MM.1S (cell line): ENCODE measurements around the gene GLIS2.

ENCODE experiments used
- DNase-seq: peaks from one replicate; pipeline ENCODE4 v3.0.0-alpha.2; 2015
- H2AFZ ChIP-seq: fragments of 300-600 bp; sonication (generic); 2 replicates; pipeline ENCODE4 v1.6.0; 2016; ENCODE audit warnings: antibody characterized with exemption, low read length
- H3F3A ChIP-seq: fragments of 300-600 bp; sonication (generic); 2 replicates; pipeline ENCODE4 v1.6.1; 2016; ENCODE audit warnings: mild to moderate bottlenecking, antibody characterized with exemption, low read length, moderate library complexity, mixed read lengths; ENCODE audit not compliant: insufficient read depth
- H3K27ac ChIP-seq: fragments of 300-600 bp; sonication (generic); 2 replicates; pipeline ENCODE4 v1.5.1; 2016; ENCODE audit warnings: mild to moderate bottlenecking, low read length
- H3K27me3 ChIP-seq: fragments of 300-600 bp; sonication (generic); replicated peaks from 2 replicates; pipeline ENCODE4 v1.6.0; 2016; ENCODE audit warnings: low read length; ENCODE audit not compliant: insufficient read depth
- H3K36me3 ChIP-seq: fragments of 300-600 bp; sonication (generic); replicated peaks from 2 replicates; pipeline ENCODE4 v1.6.1; 2016; ENCODE audit warnings: mild to moderate bottlenecking, low read length, mixed read lengths; ENCODE audit not compliant: insufficient read depth
- H3K4me1 ChIP-seq: fragments of 300-600 bp; sonication (generic); 2 replicates; pipeline ENCODE4 v1.6.1; 2016; ENCODE audit warnings: low read length, mixed read lengths
- H3K4me2 ChIP-seq: fragments of 300-600 bp; sonication (generic); 2 replicates; pipeline ENCODE4 v1.6.0; 2016; ENCODE audit warnings: low read depth, low read length
- H3K4me3 ChIP-seq: fragments of 300-600 bp; sonication (generic); 2 replicates; pipeline ENCODE4 v1.5.1; 2016; ENCODE audit warnings: low read length, mixed read lengths
- H3K79me2 ChIP-seq: fragments of 300-600 bp; sonication (generic); 2 replicates; pipeline ENCODE4 v1.6.1; 2016; ENCODE audit warnings: mixed run types, low read length, mixed read lengths
- H3K9ac ChIP-seq: fragments of 300-600 bp; sonication (generic); 2 replicates; pipeline ENCODE4 v1.6.1; 2016; ENCODE audit warnings: low read length, mixed read lengths
- H3K9me2 ChIP-seq: fragments of 300-600 bp; sonication (generic); replicated peaks from 2 replicates; pipeline ENCODE4 v1.6.1; 2016; ENCODE audit warnings: mild to moderate bottlenecking, low read length, mixed read lengths; ENCODE audit not compliant: insufficient read depth
- H3K9me3 ChIP-seq: fragments of 300-600 bp; sonication (generic); replicated peaks from 2 replicates; pipeline ENCODE4 v1.6.1; 2016; ENCODE audit warnings: mild to moderate bottlenecking, low read length, mixed read lengths; ENCODE audit not compliant: insufficient read depth
- H4K20me1 ChIP-seq: fragments of 300-600 bp; sonication (generic); 2 replicates; pipeline ENCODE4 v1.6.1; 2016; ENCODE audit warnings: mild to moderate bottlenecking, low read length, moderate library complexity, mixed read lengths; ENCODE audit not compliant: insufficient read depth
- CTCF ChIP-seq: fragments of 300-600 bp; sonication (generic); IDR thresholded peaks from 2 replicates; pipeline ENCODE4 v1.5.1; 2016; ENCODE audit warnings: antibody characterized with exemption, low read length, mixed read lengths
- EZH2 ChIP-seq: fragments of 300-600 bp; sonication (generic); optimal IDR thresholded peaks from 2 replicates; pipeline ENCODE3; 2017; ENCODE audit warnings: low read depth, mild to moderate bottlenecking, antibody characterized with exemption, low read length, mixed read lengths
- EZH2phosphoT487 ChIP-seq: fragments of 300-600 bp; sonication (generic); IDR thresholded peaks from 2 replicates; pipeline ENCODE4 v1.6.1; 2018; ENCODE audit warnings: antibody characterized with exemption, low read length

Gene GLIS2

GRCh38 chr16:4384509-4384942, 68.7 kb downstream of the GLIS2 start:
- no peaks in the 10 kb centered on the region for H4K20me1 ChIP-seq

GRCh38 chr16:4385066-4385788, 69.4 kb downstream of the GLIS2 start:
- H3K9me3 ChIP-seq, result no peaks in the 10 kb centered on the region
- no peaks in the 10 kb centered on the region for H3K27me3 ChIP-seq
- H3K9ac ChIP-seq, result no peak overlapping the region
- H3K9me2 ChIP-seq, result no peaks in the 10 kb centered on the region
- H3K79me2 ChIP-seq, result peaks cover 3% of the 10 kb centered on the region; the same call in 1 of the 2 replicates
- no peaks in the 10 kb centered on the region for H4K20me1 ChIP-seq
- H3K4me2 ChIP-seq, result no peak overlapping the region
- no peak overlapping the region for H3K4me3 ChIP-seq
- H3K36me3 ChIP-seq, result peaks cover 3% of the 10 kb centered on the region; the same call in 1 of the 2 replicates
- no peak overlapping the region for H2AFZ ChIP-seq
- no peak for DNase-seq
- H3F3A ChIP-seq, result no peaks in the 10 kb centered on the region
- no peaks in the 10 kb centered on the region for H3K4me1 ChIP-seq
- H3K27ac ChIP-seq, result no peak overlapping the region
- TF ChIP-seq EZH2 (no peak), EZH2phosphoT487 (no peak), CTCF (no peak)

More at GRCh38 chr16:4384509-4384942, 68.7 kb downstream of the GLIS2 start:
- Histone ChIP-seq H3K4me3 (no peak overlapping the region), H3K27ac (no peak overlapping the region), H3K36me3 (peaks cover 3% of the 10 kb centered on the region; the same call in 1 of the 2 replicates), H3K9me2 (no peaks in the 10 kb centered on the region), H3K9ac (no peak overlapping the region), H3K27me3 (no peaks in the 10 kb centered on the region), H3K79me2 (peaks cover under 1% of the 10 kb centered on the region; the same call in 1 of the 2 replicates), H3K9me3 (no peaks in the 10 kb centered on the region), H2AFZ (no peak overlapping the region), H3K4me1 (no peaks in the 10 kb centered on the region), H3K4me2 (no peak overlapping the region), H3F3A (no peaks in the 10 kb centered on the region)
- TF ChIP-seq CTCF (no peak), EZH2phosphoT487 (no peak), EZH2 (no peak)
- no peak for DNase-seq

- no peak for TF ChIP-seq EZH2
- no peak for TF ChIP-seq CTCF
- TF ChIP-seq EZH2phosphoT487, result no peak
- DNase-seq, result no peak
- H3K4me3 ChIP-seq, result no peak overlapping the region
- H3K9ac ChIP-seq, result no peak overlapping the region
- H3K4me1 ChIP-seq, result no peaks in the 10 kb centered on the region
- H3F3A ChIP-seq, result no peaks in the 10 kb centered on the region
- H3K9me2 ChIP-seq, result no peaks in the 10 kb centered on the region
- H4K20me1 ChIP-seq, result no peaks in the 10 kb centered on the region
- H3K79me2 ChIP-seq, result peaks cover 3% of the 10 kb centered on the region; the same call in 1 of the 2 replicates
- H3K27ac ChIP-seq, result no peak overlapping the region
- no peak overlapping the region for H3K4me2 ChIP-seq
- H2AFZ ChIP-seq, result no peak overlapping the region
- H3K9me3 ChIP-seq, result no peaks in the 10 kb centered on the region
- H3K36me3 ChIP-seq, result peaks cover 3% of the 10 kb centered on the region; the same call in 1 of the 2 replicates
- H3K27me3 ChIP-seq, result no peaks in the 10 kb centered on the region
Observed at GRCh38 chr16:4385789-4386450, 70.1 kb downstream of the GLIS2 start.
